GM19351 (cell line): Measurements from ENCODE around the gene TRPM1.
A peak's percentile ranks its signal among the peaks of the same experiment; 100 is the strongest.

Experiments used
- ATAC-seq: cut with Tn5 transposase; IDR thresholded peaks from one replicate; pipeline ENCODE4 v1.9.1; 2021; ENCODE audit warnings: mild to moderate bottlenecking, moderate library complexity; ENCODE audit not compliant: unreplicated experiment

The TRPM1 gene

GRCh38 chr15:31024330-31024729 is 77.2 kb downstream of the TRPM1 start:
- no peak for ATAC-seq

GRCh38 chr15:31023841-31024240 is 77.7 kb downstream of the TRPM1 start:
- no peak for ATAC-seq

GRCh38 chr15:31021067-31021665 is 80.4 kb downstream of the TRPM1 start:
- no peak for ATAC-seq

- no peak for ATAC-seq
Observed at GRCh38 chr15:31020542-31020941, 81.0 kb downstream of the TRPM1 start.

GRCh38 chr15:31019986-31020385 is 81.5 kb downstream of the TRPM1 start:
- ATAC-seq: no peak

GRCh38 chr15:31017311-31017710 is 84.2 kb downstream of the TRPM1 start:
- ATAC-seq: no peak

- ATAC-seq: no peak
Observed at GRCh38 chr15:31016446-31016915, 85.0 kb downstream of the TRPM1 start.

- no peak for ATAC-seq
Observed at GRCh38 chr15:31014608-31014925, 87.0 kb downstream of the TRPM1 start.

- ATAC-seq: peak; percentile 99
Observed at GRCh38 chr15:31013863-31014607, 87.5 kb downstream of the TRPM1 start.

- no peak for ATAC-seq
Observed at GRCh38 chr15:31012455-31012854, 89.1 kb downstream of the TRPM1 start.

GRCh38 chr15:31010036-31010435 is 91.5 kb downstream of the TRPM1 start:
- no peak for ATAC-seq

- ATAC-seq: no peak
Observed at GRCh38 chr15:31005660-31006059, 95.9 kb downstream of the TRPM1 start.

- peak; percentile 82 for ATAC-seq
Observed at GRCh38 chr15:31004220-31004733, 97.2 kb downstream of the TRPM1 start.

GRCh38 chr15:31001702-31002101 is 99.8 kb downstream of the TRPM1 start:
- no peak for ATAC-seq

GRCh38 chr15:30999729-31000128 is 101.8 kb downstream of the TRPM1 start:
- no peak for ATAC-seq

- ATAC-seq: no peak
Observed at GRCh38 chr15:30997270-30997669, 104.3 kb downstream of the TRPM1 start.

- no peak for ATAC-seq
Observed at GRCh38 chr15:30992249-30992864, 109.2 kb downstream of the TRPM1 start.

GRCh38 chr15:30991255-30992235 is 110.0 kb downstream of the TRPM1 start, which contains the start of gene MTMR10:
TSS of gene MTMR10 (minus strand) at chr15:30991628. CDS start at chr15:30991506, 122 bp downstream.
- peak; percentile 84 for ATAC-seq

- peak; percentile 19 for ATAC-seq
Observed at GRCh38 chr15:30990446-30991254, 110.9 kb downstream of the TRPM1 start.

GRCh38 chr15:30990036-30990435 is 111.5 kb downstream of the TRPM1 start:
- no peak for ATAC-seq
